Activated T-cell treated with anti-CD3 and anti-CD28 coated beads for 24 hours (primary cell): ENCODE data around the gene DIP2C.

Source experiments
- DNase-seq: peaks from one replicate; pipeline ENCODE4 v3.0.0-alpha.2; 2020; ENCODE audit warnings: low read depth

The DIP2C gene

GRCh38 chr10:568848-569247 lies 120.6 kb downstream of the DIP2C start:
- DNase-seq = no peak

GRCh38 chr10:567869-568268 lies 121.6 kb downstream of the DIP2C start:
- DNase-seq = no peak

GRCh38 chr10:566241-566885 lies 123.1 kb downstream of the DIP2C start:
- DNase-seq = no peak

- DNase-seq = no peak
Measured at GRCh38 chr10:565676-566075, 123.8 kb downstream of the DIP2C start.

- no peak for DNase-seq
Measured at GRCh38 chr10:565146-565545, 124.3 kb downstream of the DIP2C start.

GRCh38 chr10:563827-564226 lies 125.6 kb downstream of the DIP2C start:
- no peak for DNase-seq

GRCh38 chr10:562142-562541 lies 127.3 kb downstream of the DIP2C start:
- DNase-seq = no peak

- DNase-seq = no peak
Measured at GRCh38 chr10:561721-562120, 127.7 kb downstream of the DIP2C start.

- DNase-seq = no peak
Measured at GRCh38 chr10:560314-560992, 129.0 kb downstream of the DIP2C start.

- DNase-seq = no peak
Measured at GRCh38 chr10:559767-560047, 129.8 kb downstream of the DIP2C start.

GRCh38 chr10:558891-559766 lies 130.3 kb downstream of the DIP2C start:
- DNase-seq = no peak

GRCh38 chr10:558364-558763 lies 131.1 kb downstream of the DIP2C start:
- no peak for DNase-seq

- no peak for DNase-seq
Measured at GRCh38 chr10:557792-558328, 131.6 kb downstream of the DIP2C start.

- no peak for DNase-seq
Measured at GRCh38 chr10:556971-557637, 132.4 kb downstream of the DIP2C start.

GRCh38 chr10:555682-556350 lies 133.7 kb downstream of the DIP2C start:
- no peak for DNase-seq

- no peak for DNase-seq
Measured at GRCh38 chr10:555281-555680, 134.2 kb downstream of the DIP2C start.

- no peak for DNase-seq
Measured at GRCh38 chr10:554182-554848, 135.2 kb downstream of the DIP2C start.

GRCh38 chr10:553233-553632 lies 136.2 kb downstream of the DIP2C start:
- no peak for DNase-seq

- DNase-seq = no peak
Measured at GRCh38 chr10:552679-553078, 136.8 kb downstream of the DIP2C start.

GRCh38 chr10:551373-552252 lies 137.9 kb downstream of the DIP2C start:
- DNase-seq = no peak
